SK-N-SH treated with all-trans-retinoic acid at 6 μM for 48 hours (cell line): Measurements from ENCODE around the gene SAPCD1.

Experiments
- ARNTL ChIP-seq: fragments of 450-650 bp; formaldehyde crosslinking; IDR thresholded peaks from 2 replicates; pipeline ENCODE4 v1.5.0; 2020; ENCODE audit warnings: low read depth, mild to moderate bottlenecking, moderate library complexity, borderline replicate concordance
- ESRRG ChIP-seq: fragments of 250-450 bp; sonication (Bioruptor Pico); IDR thresholded peaks from 2 replicates; pipeline ENCODE4 v1.6.1; 2021; ENCODE audit warnings: mild to moderate bottlenecking
- GLIS3 ChIP-seq: fragments of 250-450 bp; sonication (Bioruptor Pico); IDR thresholded peaks from 2 replicates; pipeline ENCODE4 v1.5.0; 2020; ENCODE audit warnings: mild to moderate bottlenecking, moderate library complexity
- ISL1 ChIP-seq: fragments of 250-450 bp; sonication (Bioruptor Pico); IDR thresholded peaks from 2 replicates; pipeline ENCODE4 v2.1.2; 2022; ENCODE audit warnings: mild to moderate bottlenecking, moderate library complexity
- OSR1 ChIP-seq: fragments of 250-450 bp; sonication (Bioruptor Pico); IDR thresholded peaks from 2 replicates; pipeline ENCODE4 v1.8.0; 2022; ENCODE audit warnings: moderate library complexity, mild to moderate bottlenecking, inconsistent platforms
- RARB ChIP-seq: fragments of 250-450 bp; sonication (Bioruptor Pico); IDR thresholded peaks from 2 replicates; pipeline ENCODE4 v1.8.0; 2021; ENCODE audit warnings: mild to moderate bottlenecking, moderate library complexity
- SNAI2 ChIP-seq: fragments of 250-450 bp; sonication (Bioruptor Pico); IDR thresholded peaks from 2 replicates; pipeline ENCODE4 v1.5.0; 2020; ENCODE audit warnings: mild to moderate bottlenecking, moderate library complexity
- TCF4 ChIP-seq: fragments of 250-450 bp; sonication (Bioruptor Pico); IDR thresholded peaks from 2 replicates; pipeline ENCODE4 v1.8.0; 2021; ENCODE audit warnings: mild to moderate bottlenecking, moderate library complexity, borderline replicate concordance
- TOX ChIP-seq: fragments of 250-450 bp; sonication (Bioruptor Pico); IDR thresholded peaks from 2 replicates; pipeline ENCODE4 v1.8.0; 2021; ENCODE audit warnings: mild to moderate bottlenecking, moderate library complexity, borderline replicate concordance
- ZC3H10 ChIP-seq: fragments of 250-450 bp; sonication (Bioruptor Pico); IDR thresholded peaks from 2 replicates; pipeline ENCODE4 v1.5.1; 2021; ENCODE audit warnings: mild to moderate bottlenecking, moderate library complexity
- ZFP30 ChIP-seq: fragments of 450-650 bp; formaldehyde crosslinking; IDR thresholded peaks from 2 replicates; pipeline ENCODE4 v1.5.0; 2022; ENCODE audit warnings: mild to moderate bottlenecking, moderate library complexity
- TF ChIP-seq, protein P1 (sequence below): fragments of 250-450 bp; sonication (Bioruptor Pico); IDR thresholded peaks from 2 replicates; pipeline ENCODE4 v1.8.0; 2020; ENCODE audit warnings: mild to moderate bottlenecking, moderate library complexity, borderline replicate concordance
- TF ChIP-seq, protein P2 (sequence below): fragments of 250-450 bp; sonication (Bioruptor Pico); IDR thresholded peaks from 2 replicates; pipeline ENCODE4 v1.5.1; 2020; ENCODE audit warnings: low read depth, mild to moderate bottlenecking, moderate library complexity

DNA sequence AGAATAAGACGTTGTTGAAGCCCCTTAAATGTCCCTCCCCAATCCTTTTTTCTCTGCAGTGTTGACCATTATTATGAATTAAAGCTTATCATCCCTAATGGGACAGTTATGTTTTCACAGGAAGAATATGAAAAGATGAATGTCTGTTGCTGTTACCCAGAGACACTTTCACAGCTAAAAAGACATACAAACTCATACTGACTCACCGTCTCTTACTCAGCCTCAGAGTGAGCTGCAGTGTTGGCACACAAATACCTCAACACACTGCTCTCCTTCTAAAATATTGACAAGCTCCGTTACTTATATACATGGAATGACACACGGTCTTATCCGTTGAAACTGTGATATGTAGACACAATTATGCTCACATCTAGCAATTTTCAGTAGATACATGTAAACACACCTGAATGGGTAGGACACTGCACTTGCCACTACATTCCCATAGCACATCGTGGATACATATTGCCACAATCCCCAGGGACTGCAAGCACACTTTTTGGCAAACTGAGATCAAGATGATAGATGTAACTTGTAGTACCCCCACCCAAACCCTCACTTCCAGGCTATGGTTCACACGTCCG is 9.6 kb upstream of the SAPCD1 start:
- TF ChIP-seq ESRRG (CRISPR knock-in tag) (no peak), TOX (CRISPR knock-in tag) (no peak), OSR1 (no peak), SNAI2 (CRISPR knock-in tag) (no peak), TCF4 (CRISPR knock-in tag) (no peak), RARB (CRISPR knock-in tag) (no peak), GLIS3 (CRISPR knock-in tag) (no peak), ARNTL (CRISPR knock-in tag) (no peak), ZC3H10 (CRISPR knock-in tag) (no peak), ISL1 (CRISPR knock-in tag) (no peak), ZFP30 (CRISPR knock-in tag) (no peak)
- TF ChIP-seq, protein P1, sequence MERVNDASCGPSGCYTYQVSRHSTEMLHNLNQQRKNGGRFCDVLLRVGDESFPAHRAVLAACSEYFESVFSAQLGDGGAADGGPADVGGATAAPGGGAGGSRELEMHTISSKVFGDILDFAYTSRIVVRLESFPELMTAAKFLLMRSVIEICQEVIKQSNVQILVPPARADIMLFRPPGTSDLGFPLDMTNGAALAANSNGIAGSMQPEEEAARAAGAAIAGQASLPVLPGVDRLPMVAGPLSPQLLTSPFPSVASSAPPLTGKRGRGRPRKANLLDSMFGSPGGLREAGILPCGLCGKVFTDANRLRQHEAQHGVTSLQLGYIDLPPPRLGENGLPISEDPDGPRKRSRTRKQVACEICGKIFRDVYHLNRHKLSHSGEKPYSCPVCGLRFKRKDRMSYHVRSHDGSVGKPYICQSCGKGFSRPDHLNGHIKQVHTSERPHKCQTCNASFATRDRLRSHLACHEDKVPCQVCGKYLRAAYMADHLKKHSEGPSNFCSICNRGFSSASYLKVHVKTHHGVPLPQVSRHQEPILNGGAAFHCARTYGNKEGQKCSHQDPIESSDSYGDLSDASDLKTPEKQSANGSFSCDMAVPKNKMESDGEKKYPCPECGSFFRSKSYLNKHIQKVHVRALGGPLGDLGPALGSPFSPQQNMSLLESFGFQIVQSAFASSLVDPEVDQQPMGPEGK (CRISPR knock-in tag) = no peak
- TF ChIP-seq, protein P2, sequence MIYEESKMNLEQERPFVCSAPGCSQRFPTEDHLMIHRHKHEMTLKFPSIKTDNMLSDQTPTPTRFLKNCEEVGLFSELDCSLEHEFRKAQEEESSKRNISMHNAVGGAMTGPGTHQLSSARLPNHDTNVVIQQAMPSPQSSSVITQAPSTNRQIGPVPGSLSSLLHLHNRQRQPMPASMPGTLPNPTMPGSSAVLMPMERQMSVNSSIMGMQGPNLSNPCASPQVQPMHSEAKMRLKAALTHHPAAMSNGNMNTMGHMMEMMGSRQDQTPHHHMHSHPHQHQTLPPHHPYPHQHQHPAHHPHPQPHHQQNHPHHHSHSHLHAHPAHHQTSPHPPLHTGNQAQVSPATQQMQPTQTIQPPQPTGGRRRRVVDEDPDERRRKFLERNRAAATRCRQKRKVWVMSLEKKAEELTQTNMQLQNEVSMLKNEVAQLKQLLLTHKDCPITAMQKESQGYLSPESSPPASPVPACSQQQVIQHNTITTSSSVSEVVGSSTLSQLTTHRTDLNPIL (CRISPR knock-in tag) = no peak
